Lung (tissue), 12 donors: ENCODE data around the gene PRMT7. TPM values are rescaled to one million over a fixed set of nuclear protein-coding genes. Genes with fewer than 3 reads are reported as not detected.

Experiments used
- ATAC-seq: fragments of 200-7000 bp; cut with Tn5 transposase; one replicate; pipeline ENCODE4 v1.9.1; 2020; ENCODE audit warnings: moderate number of reproducible peaks; ENCODE audit not compliant: insufficient read depth, low FRiP score
- DNase-seq, 3 donors: peaks; one replicate each; pipeline ENCODE4 v3.0.0-alpha.2; 2013 to 2017
- H3K27ac ChIP-seq, 2 donors: one replicate each; pipeline ENCODE4 v1.5.1; 2013; ENCODE audit warnings: mild to moderate bottlenecking in 2 of 2, moderate library complexity in 2 of 2, control low read depth in 1 of 2, inconsistent platforms in 1 of 2, low read depth in 1 of 2, low read length in 1 of 2
- H3K27me3 ChIP-seq, 3 donors: one replicate each; pipeline ENCODE4 v1.5.1; 2013; ENCODE audit warnings: low read length in 2 of 3; ENCODE audit not compliant: control insufficient read depth in 3 of 3, insufficient read depth in 3 of 3
- H3K36me3 ChIP-seq, 4 donors: one replicate each; pipeline ENCODE4 v1.5.1; 2013; ENCODE audit warnings: low read length in 4 of 4, mild to moderate bottlenecking in 1 of 4, moderate library complexity in 1 of 4; ENCODE audit not compliant: control insufficient read depth in 4 of 4, insufficient read depth in 4 of 4
- H3K4me1 ChIP-seq, 5 donors: one replicate each; pipeline ENCODE4 v1.5.1; 2013; ENCODE audit warnings: low read length in 5 of 5, mild to moderate bottlenecking in 2 of 5, moderate library complexity in 1 of 5; ENCODE audit not compliant: control insufficient read depth in 5 of 5, insufficient read depth in 5 of 5
- H3K4me3 ChIP-seq: one replicate; pipeline ENCODE4 v1.5.1; 2013; ENCODE audit warnings: mild to moderate bottlenecking, control low read depth, moderate library complexity
- H3K9ac ChIP-seq, 2 donors: one replicate each; pipeline ENCODE4 v1.5.1; 2013; ENCODE audit warnings: low read length in 2 of 2, control low read depth in 1 of 2; ENCODE audit not compliant: insufficient read depth in 1 of 2
- H3K9me3 ChIP-seq, 4 donors: one replicate each; pipeline ENCODE4 v1.5.1; 2013; ENCODE audit warnings: low read length in 3 of 4, mild to moderate bottlenecking in 1 of 4, moderate library complexity in 1 of 4; ENCODE audit not compliant: control insufficient read depth in 4 of 4, insufficient read depth in 3 of 4
- WGBS, 2 donors: extraction: QIAGEN DNeasy Blood & Tissue Kit; methylation state at CpG; one replicate each; pipeline ENCODE4 v1.1.7; 2013; 5-methylcytosine and 5-hydroxymethylcytosine counted together
- polyA plus RNA-seq, 2 donors: library from polyadenylated mRNA; stranded (reverse); fragments of 200-250 nt; gene quantifications; one replicate each; pipeline ENCODE4 v1.2.1, GENCODE V29; 2013
- total RNA-seq, 2 donors: library from RNA; depleted of rRNA in 1 of 2; stranded (reverse); fragments of >200 nt in 1 of 2; gene quantifications; one replicate each; pipeline ENCODE4 v1.2.1, GENCODE V29; 2014 to 2021
- TF ChIP-seq, protein P1 (sequence below): IDR thresholded peaks from 2 replicates; pipeline ENCODE4 v1.5.1; 2012; ENCODE audit warnings: mild to moderate bottlenecking; ENCODE audit errors: control extremely low read depth, extremely low read depth
- donor health status: control.
- donor health status: control.
- donor health status: Bipolar disorder and iron deficiency.
- donor health status: healthy.
- donor health status: DM: yes; HTN: yes; CAD: no.

Gene PRMT7
- total and polyA plus RNA-seq, 4 donors = 20.3 to 55.5 (median 38.4) TPM

DNA sequence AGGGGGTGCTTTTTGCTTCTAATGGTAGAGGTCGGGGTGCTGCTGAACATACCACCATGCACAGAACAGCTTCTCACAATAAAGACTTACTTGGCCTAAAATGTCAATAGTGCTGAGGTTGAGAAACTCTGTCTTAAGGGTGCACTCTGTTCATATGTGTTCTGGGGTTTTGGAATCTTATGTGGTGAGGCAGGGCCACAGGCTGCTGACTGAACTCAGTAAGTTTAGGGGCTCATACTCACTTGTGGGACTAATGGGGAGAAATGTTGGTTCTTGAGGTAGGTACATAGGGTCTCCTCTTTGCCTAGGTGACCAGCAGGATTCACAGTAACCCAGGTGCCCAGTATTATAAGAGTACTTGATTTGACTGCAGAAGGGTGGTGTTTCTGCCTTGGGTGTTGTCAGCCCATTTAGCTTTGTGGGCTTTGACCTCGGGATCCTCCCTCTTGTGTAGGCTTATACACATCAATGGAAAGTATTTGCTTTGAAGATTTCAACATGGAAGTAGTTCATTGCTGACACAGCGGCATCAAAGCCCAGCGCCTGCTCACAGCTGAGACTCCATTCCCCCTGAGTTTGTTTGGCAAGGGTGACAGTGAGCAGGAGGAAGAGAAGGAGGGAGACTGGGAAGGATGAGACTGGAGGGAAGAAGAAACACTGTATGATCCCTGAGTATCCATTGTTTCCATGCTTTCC is 29.3 kb upstream of the PRMT7 start:
- WGBS, 2 donors = 91 to 93% methylated on average over 4 of the region's 4 CpGs
- Histone ChIP-seq H3K9ac (no peak overlapping the region), H3K27ac (peak overlapping the region in 1 of 2 donors; percentile 71), H3K4me3 (no peak overlapping the region), H3K9me3 (no peaks in the 10 kb centered on the region), H3K4me1 (peaks cover 0 to 18% (median 3%) of the 10 kb centered on the region in 5 donors), H3K27me3 (no peaks in the 10 kb centered on the region), H3K36me3 (peaks cover 0 to 11% (median 3%) of the 10 kb centered on the region in 4 donors)
- TF ChIP-seq, protein P1, sequence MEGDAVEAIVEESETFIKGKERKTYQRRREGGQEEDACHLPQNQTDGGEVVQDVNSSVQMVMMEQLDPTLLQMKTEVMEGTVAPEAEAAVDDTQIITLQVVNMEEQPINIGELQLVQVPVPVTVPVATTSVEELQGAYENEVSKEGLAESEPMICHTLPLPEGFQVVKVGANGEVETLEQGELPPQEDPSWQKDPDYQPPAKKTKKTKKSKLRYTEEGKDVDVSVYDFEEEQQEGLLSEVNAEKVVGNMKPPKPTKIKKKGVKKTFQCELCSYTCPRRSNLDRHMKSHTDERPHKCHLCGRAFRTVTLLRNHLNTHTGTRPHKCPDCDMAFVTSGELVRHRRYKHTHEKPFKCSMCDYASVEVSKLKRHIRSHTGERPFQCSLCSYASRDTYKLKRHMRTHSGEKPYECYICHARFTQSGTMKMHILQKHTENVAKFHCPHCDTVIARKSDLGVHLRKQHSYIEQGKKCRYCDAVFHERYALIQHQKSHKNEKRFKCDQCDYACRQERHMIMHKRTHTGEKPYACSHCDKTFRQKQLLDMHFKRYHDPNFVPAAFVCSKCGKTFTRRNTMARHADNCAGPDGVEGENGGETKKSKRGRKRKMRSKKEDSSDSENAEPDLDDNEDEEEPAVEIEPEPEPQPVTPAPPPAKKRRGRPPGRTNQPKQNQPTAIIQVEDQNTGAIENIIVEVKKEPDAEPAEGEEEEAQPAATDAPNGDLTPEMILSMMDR = no peak
- DNase-seq (no peak), ATAC-seq (no peak)

DNA sequence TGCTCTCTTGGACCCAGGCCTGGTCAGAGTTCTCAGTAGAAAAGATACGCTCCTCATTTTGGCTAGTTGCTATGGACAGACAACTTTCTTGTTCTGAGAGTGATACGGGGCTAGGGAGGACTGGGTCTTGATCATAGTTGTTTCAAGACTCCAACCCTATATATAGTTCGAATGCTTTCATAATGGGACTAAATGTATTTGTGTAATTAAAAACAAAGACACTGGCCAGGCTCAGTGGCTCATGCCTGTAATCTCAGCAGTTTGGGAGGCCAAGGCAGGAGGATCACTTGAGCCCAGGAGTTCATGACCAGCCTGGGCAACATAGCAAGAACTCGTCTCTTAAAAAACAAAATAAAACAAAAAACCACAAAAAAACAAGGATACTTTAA is 28.8 kb upstream of the PRMT7 start:
- H3K27me3 ChIP-seq = no peaks in the 10 kb centered on the region
- H3K36me3 ChIP-seq = peaks cover 0 to 11% (median 3%) of the 10 kb centered on the region in 4 donors
- H3K9me3 ChIP-seq = no peaks in the 10 kb centered on the region
- H3K4me1 ChIP-seq = peaks cover 0 to 19% (median 3%) of the 10 kb centered on the region in 5 donors
- H3K9ac ChIP-seq = no peak overlapping the region
- ATAC-seq = no peak
- no peak overlapping the region for H3K4me3 ChIP-seq
- peak overlapping the region in 1 of 2 donors; percentile 71 for H3K27ac ChIP-seq
- TF ChIP-seq, protein P1 = no peak
- WGBS, 2 donors = 95 to 98% methylated on average over 4 of the region's 4 CpGs
- no peak for DNase-seq

DNA sequence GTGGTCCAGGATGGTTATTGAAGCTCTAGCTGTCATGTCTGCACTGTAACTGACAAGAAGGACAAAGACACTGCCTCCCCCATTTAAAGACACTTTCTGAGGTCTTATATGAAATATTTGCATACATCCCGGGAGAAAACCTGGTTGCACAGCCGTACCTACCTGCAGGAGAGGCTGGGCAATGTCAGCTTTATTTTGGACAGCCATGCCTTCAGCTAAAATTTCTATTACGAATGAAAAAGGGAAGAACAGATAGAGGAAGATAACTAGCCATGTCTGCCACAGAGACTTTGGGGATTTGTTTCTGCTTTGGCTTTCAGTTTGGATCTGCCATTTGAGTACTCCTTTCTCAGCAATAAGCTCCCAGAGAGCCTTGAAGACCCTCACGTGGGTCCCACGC is 27.5 kb upstream of the PRMT7 start:
- peak overlapping the region in 1 of 2 donors; percentile 71 for H3K27ac ChIP-seq
- peaks cover 0 to 29% (median 3%) of the 10 kb centered on the region in 5 donors for H3K4me1 ChIP-seq
- no peaks in the 10 kb centered on the region for H3K27me3 ChIP-seq
- no peak overlapping the region for H3K9ac ChIP-seq
- H3K9me3 ChIP-seq = peaks cover 0 to 1% (median 0%) of the 10 kb centered on the region in 4 donors
- WGBS, 2 donors = 55 to 64% methylated on average over 5 of the region's 5 CpGs
- peaks cover 0 to 16% (median 3%) of the 10 kb centered on the region in 4 donors for H3K36me3 ChIP-seq
- H3K4me3 ChIP-seq = no peak overlapping the region
- no peak for DNase-seq
- TF ChIP-seq, protein P1 = no peak
- ATAC-seq = no peak
